GM18505 (cell line): Measurements from ENCODE around the gene PSMD2.
A peak's percentile ranks its signal among the peaks of the same experiment; 100 is the strongest.

ENCODE experiments used
- ATAC-seq: cut with Tn5 transposase; IDR thresholded peaks from one replicate; pipeline ENCODE4 v1.9.1; 2021; ENCODE audit not compliant: unreplicated experiment
- POLR2A ChIP-seq: IDR thresholded peaks from 4 replicates; pipeline ENCODE4 v1.6.1; 2011; ENCODE audit warnings: borderline replicate concordance; ENCODE audit not compliant: insufficient read depth, insufficient read length; ENCODE audit errors: extremely low read depth

The PSMD2 gene

GRCh38 chr3:184298759-184299487, at the start of gene PSMD2:
Gene PSMD2, plus strand, starts transcription at chr3:184299241. Its CDS starts 26 bp downstream, at chr3:184299267.
- ATAC-seq: peak; percentile 92
- peak; percentile 79 for TF ChIP-seq POLR2A

- TF ChIP-seq POLR2A: peak; percentile 61
- peak; percentile 83 for ATAC-seq
Observed at GRCh38 chr3:184249412-184250166, 49.5 kb upstream of the PSMD2 start, which contains the start of gene EEF1AKMT4. Gene EEF1AKMT4, plus strand, starts transcription at chr3:184249672. Its CDS starts 23 bp downstream, at chr3:184249695.

GRCh38 chr3:184250167-184250828, 48.7 kb upstream of the PSMD2 start:
- TF ChIP-seq POLR2A: no peak
- peak; percentile 52 for ATAC-seq

GRCh38 chr3:184255291-184256039, 43.6 kb upstream of the PSMD2 start:
- no peak for ATAC-seq
- TF ChIP-seq POLR2A: no peak

GRCh38 chr3:184257083-184257915, 41.7 kb upstream of the PSMD2 start:
- no peak for TF ChIP-seq POLR2A
- no peak for ATAC-seq

- no peak for ATAC-seq
- TF ChIP-seq POLR2A: no peak
Observed at GRCh38 chr3:184258926-184259325, 40.1 kb upstream of the PSMD2 start.

GRCh38 chr3:184259396-184259877, 39.6 kb upstream of the PSMD2 start:
- ATAC-seq: no peak
- TF ChIP-seq POLR2A: no peak

GRCh38 chr3:184259878-184260723, 38.9 kb upstream of the PSMD2 start:
- no peak for ATAC-seq
- TF ChIP-seq POLR2A: no peak

GRCh38 chr3:184260724-184261269, 38.2 kb upstream of the PSMD2 start:
- TF ChIP-seq POLR2A: no peak

GRCh38 chr3:184261270-184261853, 37.7 kb upstream of the PSMD2 start, which contains the start of gene CAMK2N2:
Gene CAMK2N2, minus strand, starts transcription at chr3:184261553. Its CDS starts 268 bp downstream, at chr3:184261285.
- no peak for TF ChIP-seq POLR2A
- no peak for ATAC-seq

More at GRCh38 chr3:184260724-184261269, 38.2 kb upstream of the PSMD2 start:
- no peak for ATAC-seq
